Tibial nerve (tissue), 4 donors: Measurements from ENCODE around the gene USP17L22.
"Not testable (repeated sequence)": the region's sequence is repeated elsewhere in the genome, so short reads cannot be mapped to it uniquely, and the experiment has no call there.

ENCODE experiments used
- EP300 ChIP-seq, 2 donors: sonication (generic); formaldehyde crosslinking; IDR thresholded peaks; one replicate each; pipeline ENCODE4 v1.6.1; 2017; ENCODE audit warnings: antibody characterized with exemption in 2 of 2, mild to moderate bottlenecking in 1 of 2
- POLR2A ChIP-seq, 2 donors: fragments of 450-650 bp; IDR thresholded peaks; one replicate each; pipeline ENCODE4 v1.6.1; 2017; ENCODE audit warnings: antibody characterized with exemption in 2 of 2, mild to moderate bottlenecking in 2 of 2, moderate library complexity in 2 of 2
- TF ChIP-seq, protein P1 (sequence below), 5 experiments: fragments of 200-600 bp in 3 of 5; fragments of 450-650 bp in 2 of 5; sonication (generic) in 3 of 5; IDR thresholded peaks; one replicate each; pipeline ENCODE4 v1.5.1; 2016 to 2019; ENCODE audit warnings: antibody characterized with exemption in 5 of 5, mild to moderate bottlenecking in 3 of 5, moderate library complexity in 2 of 5

DNA sequence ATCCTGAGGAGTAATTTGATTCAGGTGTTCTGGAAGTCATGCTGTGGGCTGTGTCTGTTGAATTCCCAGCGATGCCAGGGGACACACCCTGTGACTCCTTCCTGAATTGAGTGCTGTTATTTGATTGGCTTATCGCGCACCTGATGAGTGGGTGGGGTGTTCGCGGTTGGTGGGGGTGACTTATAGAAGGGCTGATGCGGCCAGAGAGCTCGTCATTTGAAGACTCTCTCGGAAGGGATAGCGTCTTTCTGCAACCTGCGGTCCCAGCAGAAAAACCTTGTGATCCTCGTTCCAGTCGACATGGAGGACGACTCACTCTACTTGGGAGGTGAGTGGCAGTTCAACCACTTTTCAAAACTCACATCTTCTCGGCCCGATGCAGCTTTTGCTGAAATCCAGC is 9.6 kb upstream of the USP17L22 start, which contains the start of gene USP17L20:
- TF ChIP-seq, protein P1, sequence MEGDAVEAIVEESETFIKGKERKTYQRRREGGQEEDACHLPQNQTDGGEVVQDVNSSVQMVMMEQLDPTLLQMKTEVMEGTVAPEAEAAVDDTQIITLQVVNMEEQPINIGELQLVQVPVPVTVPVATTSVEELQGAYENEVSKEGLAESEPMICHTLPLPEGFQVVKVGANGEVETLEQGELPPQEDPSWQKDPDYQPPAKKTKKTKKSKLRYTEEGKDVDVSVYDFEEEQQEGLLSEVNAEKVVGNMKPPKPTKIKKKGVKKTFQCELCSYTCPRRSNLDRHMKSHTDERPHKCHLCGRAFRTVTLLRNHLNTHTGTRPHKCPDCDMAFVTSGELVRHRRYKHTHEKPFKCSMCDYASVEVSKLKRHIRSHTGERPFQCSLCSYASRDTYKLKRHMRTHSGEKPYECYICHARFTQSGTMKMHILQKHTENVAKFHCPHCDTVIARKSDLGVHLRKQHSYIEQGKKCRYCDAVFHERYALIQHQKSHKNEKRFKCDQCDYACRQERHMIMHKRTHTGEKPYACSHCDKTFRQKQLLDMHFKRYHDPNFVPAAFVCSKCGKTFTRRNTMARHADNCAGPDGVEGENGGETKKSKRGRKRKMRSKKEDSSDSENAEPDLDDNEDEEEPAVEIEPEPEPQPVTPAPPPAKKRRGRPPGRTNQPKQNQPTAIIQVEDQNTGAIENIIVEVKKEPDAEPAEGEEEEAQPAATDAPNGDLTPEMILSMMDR (IDR thresholded peaks at IDR 0.05): not testable (repeated sequence)
- not testable (repeated sequence) for TF ChIP-seq POLR2A, EP300 (IDR thresholded peaks at IDR 0.05)
